Endodermal cell (in vitro differentiated cells): ENCODE measurements around the gene EEF1A1. TPM values are rescaled to one million over a fixed set of nuclear protein-coding genes. Genes with fewer than 3 reads are reported as not detected.

Source experiments
- DNase-seq: peaks from one replicate; pipeline ENCODE4 v3.0.0-alpha.2; 2017
- H3K27ac ChIP-seq: 2 replicates; pipeline ENCODE4 v1.5.1; 2013; ENCODE audit warnings: mild to moderate bottlenecking, low read depth, low read length, moderate library complexity
- H3K27me3 ChIP-seq: 2 replicates; pipeline ENCODE4 v1.6.1; 2013; ENCODE audit warnings: mild to moderate bottlenecking, low read length, moderate library complexity; ENCODE audit not compliant: insufficient read depth, control insufficient read depth, poor library complexity, severe bottlenecking
- H3K36me3 ChIP-seq: 2 replicates; pipeline ENCODE4 v1.7.0; 2013; ENCODE audit warnings: mild to moderate bottlenecking, low read length, moderate library complexity; ENCODE audit not compliant: control insufficient read depth, insufficient read depth
- H3K4me1 ChIP-seq: one replicate; pipeline ENCODE4 v1.7.0; 2013; ENCODE audit warnings: low read length; ENCODE audit not compliant: control insufficient read depth, insufficient read depth
- H3K4me3 ChIP-seq: 2 replicates; pipeline ENCODE4 v1.5.1; 2013; ENCODE audit warnings: mild to moderate bottlenecking, low read length, moderate library complexity
- H3K9ac ChIP-seq: 2 replicates; pipeline ENCODE4 v1.6.1; 2013; ENCODE audit warnings: mild to moderate bottlenecking, low read length, moderate library complexity; ENCODE audit not compliant: poor library complexity, severe bottlenecking; ENCODE audit errors: extremely low read depth
- H3K9me3 ChIP-seq: 2 replicates; pipeline ENCODE4 v1.6.1; 2013; ENCODE audit warnings: mild to moderate bottlenecking, low read length, moderate library complexity; ENCODE audit not compliant: control insufficient read depth
- H3K27ac Mint-ChIP-seq: 2 replicates; pipeline ENCODE4 v1.8.0; 2020; ENCODE audit warnings: mixed read lengths
- H3K27me3 Mint-ChIP-seq: 2 replicates; pipeline ENCODE4 v1.8.0; 2021; ENCODE audit warnings: mild to moderate bottlenecking, mixed read lengths; ENCODE audit not compliant: insufficient read depth
- H3K36me3 Mint-ChIP-seq: 2 replicates; pipeline ENCODE4 v1.8.0; 2020; ENCODE audit warnings: low read depth, mixed read lengths
- H3K4me1 Mint-ChIP-seq: 2 replicates; pipeline ENCODE4 v1.8.0; 2020; ENCODE audit warnings: mixed read lengths
- H3K4me3 Mint-ChIP-seq: 2 replicates; pipeline ENCODE4 v1.8.0; 2020; ENCODE audit warnings: mild to moderate bottlenecking, moderate library complexity, mixed read lengths
- H3K9me3 Mint-ChIP-seq: 2 replicates; pipeline ENCODE4 v1.8.0; 2020; ENCODE audit warnings: mild to moderate bottlenecking, mixed read lengths
- CTCF ChIP-seq: fragments of 200-600 bp; sonication (generic); conservative IDR thresholded peaks from 2 replicates; pipeline ENCODE4 v1.5.0; 2021; ENCODE audit warnings: antibody characterized with exemption, mild to moderate bottlenecking
- WGBS, 2 experiments: methylation state at CpG; one replicate each; pipeline versions ENCODE4 v1.1.5 to v1.1.7; 2013; ENCODE audit warnings: missing lambda C conversion rate in 2 of 2, mixed read lengths in 1 of 2; ENCODE audit not compliant: insufficient coverage in 1 of 2, insufficient read length in 1 of 2; 5-methylcytosine and 5-hydroxymethylcytosine counted together
- total RNA-seq, 2 donors: library from RNA; stranded (reverse); fragmentation: NEBNext Ultra II Directional in 1 of 2; extraction: Animal tissue kit (Norgen Biotek cat#: 25700) in 1 of 2; gene quantifications; 2 replicates in 1 of 2; 3 replicates in 1 of 2; pipeline ENCODE4 v1.2.1, GENCODE V29; 2021

The EEF1A1 gene
- total RNA-seq, 2 donors from 2014 or later: 8,118 to 11,075 TPM

- Histone ChIP-seq H3K9me3 (peaks cover 4% of the 10 kb centered on the region), H3K27me3 (no peaks in the 10 kb centered on the region), H3K4me3 (no peak overlapping the region), H3K36me3 (peaks cover 69% of the 10 kb centered on the region), H3K27ac (no peak overlapping the region), H3K4me1 (no peaks in the 10 kb centered on the region), H3K9ac (no peak overlapping the region)
- WGBS, 2 experiments: 98 to 100% methylated on average over 1 to 2 of the region's 2 CpGs
- no peak overlapping the region for H3K27ac Mint-ChIP-seq
- no peaks in the 10 kb centered on the region for H3K27me3 Mint-ChIP-seq
- peak; percentile 3 for DNase-seq
- H3K9me3 Mint-ChIP-seq: peaks cover 8% of the 10 kb centered on the region
- TF ChIP-seq CTCF: no peak
- no peak overlapping the region for H3K4me3 Mint-ChIP-seq
- peaks cover 73% of the 10 kb centered on the region for H3K36me3 Mint-ChIP-seq
- H3K4me1 Mint-ChIP-seq: no peaks in the 10 kb centered on the region
These were observed 36.4 kb downstream of the EEF1A1 start for GRCh38 chr6:73484438-73484837.

GRCh38 chr6:73481969-73482368 lies 38.9 kb downstream of the EEF1A1 start:
- Histone ChIP-seq H3K9ac (no peak overlapping the region), H3K27ac (no peak overlapping the region), H3K9me3 (no peaks in the 10 kb centered on the region), H3K4me3 (no peak overlapping the region), H3K27me3 (no peaks in the 10 kb centered on the region), H3K4me1 (no peaks in the 10 kb centered on the region), H3K36me3 (peaks cover 59% of the 10 kb centered on the region)
- Mint-ChIP-seq H3K9me3 (no peaks in the 10 kb centered on the region), H3K4me1 (no peaks in the 10 kb centered on the region), H3K36me3 (peaks cover 68% of the 10 kb centered on the region), H3K4me3 (no peak overlapping the region), H3K27me3 (no peaks in the 10 kb centered on the region), H3K27ac (no peak overlapping the region)
- DNase-seq: no peak
- no peak for TF ChIP-seq CTCF
- 95 to 98% methylated on average over 12 of the region's 12 CpGs for WGBS, 2 experiments

DNA sequence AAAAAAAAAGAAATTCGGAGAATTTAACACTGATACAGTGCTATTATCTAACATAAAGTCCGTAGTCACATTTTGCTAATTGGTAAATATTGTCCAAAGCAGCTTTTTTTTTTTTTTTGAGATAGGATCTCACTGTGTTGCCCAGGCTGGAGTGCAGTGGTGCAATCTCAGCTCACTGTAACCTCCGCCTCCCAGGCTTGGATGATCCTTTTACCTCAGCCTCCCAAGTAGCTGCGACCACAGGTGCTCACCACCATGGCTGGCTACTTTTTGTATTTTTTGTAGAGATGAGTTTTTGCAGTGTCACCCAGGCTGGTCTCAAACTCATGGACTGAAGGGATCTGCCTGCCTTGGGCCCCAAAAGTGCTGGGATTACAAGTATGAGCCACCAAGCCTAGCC lies 43.4 kb downstream of the EEF1A1 start:
- no peaks in the 10 kb centered on the region for H3K27me3 ChIP-seq
- H3K4me3 Mint-ChIP-seq: no peak overlapping the region
- H3K27me3 Mint-ChIP-seq: no peaks in the 10 kb centered on the region
- no peak overlapping the region for H3K27ac ChIP-seq
- no peak for TF ChIP-seq CTCF
- no peaks in the 10 kb centered on the region for H3K9me3 Mint-ChIP-seq
- no peaks in the 10 kb centered on the region for H3K4me1 Mint-ChIP-seq
- no peak overlapping the region for H3K4me3 ChIP-seq
- no peaks in the 10 kb centered on the region for H3K4me1 ChIP-seq
- DNase-seq: no peak
- no peaks in the 10 kb centered on the region for H3K9me3 ChIP-seq
- no peak overlapping the region for H3K9ac ChIP-seq
- peaks cover 58% of the 10 kb centered on the region for H3K36me3 Mint-ChIP-seq
- WGBS, 2 experiments: 96 to 100% methylated on average over 3 of the region's 4 CpGs
- no peak overlapping the region for H3K27ac Mint-ChIP-seq
- H3K36me3 ChIP-seq: peaks cover 58% of the 10 kb centered on the region
